GM19455 (cell line): Measurements from ENCODE around the gene LYPLA2.
"Not testable (repeated sequence)": the region's sequence is repeated elsewhere in the genome, so short reads cannot be mapped to it uniquely, and the experiment has no call there.

Experiments used
- ATAC-seq: cut with Tn5 transposase; IDR thresholded peaks from one replicate; pipeline ENCODE4 v1.9.1; 2021; ENCODE audit not compliant: unreplicated experiment

LYPLA2 gene

GRCh38 chr1:23825762-23826522 lies 35.0 kb downstream of the LYPLA2 start:
- no peak for ATAC-seq

DNA sequence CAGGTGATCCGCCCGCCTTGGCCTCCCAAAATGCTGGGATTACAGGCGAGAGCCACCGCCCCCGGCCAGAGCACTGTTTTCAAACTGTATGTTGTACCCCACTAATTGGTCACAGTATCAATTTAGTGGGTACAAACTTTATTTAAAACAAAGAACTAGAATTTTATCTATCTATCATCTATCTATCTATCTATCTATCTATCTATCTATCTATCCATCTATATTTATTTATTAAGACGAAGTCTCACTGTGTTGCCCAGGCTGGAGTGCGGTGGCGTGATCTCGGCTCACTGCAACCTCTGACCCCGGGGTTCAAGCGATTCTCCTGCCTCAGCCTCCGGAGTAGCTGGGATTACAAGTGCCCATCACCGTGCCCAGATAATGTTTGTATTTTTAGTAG lies 35.6 kb downstream of the LYPLA2 start:
- ATAC-seq, result not testable (repeated sequence)

DNA sequence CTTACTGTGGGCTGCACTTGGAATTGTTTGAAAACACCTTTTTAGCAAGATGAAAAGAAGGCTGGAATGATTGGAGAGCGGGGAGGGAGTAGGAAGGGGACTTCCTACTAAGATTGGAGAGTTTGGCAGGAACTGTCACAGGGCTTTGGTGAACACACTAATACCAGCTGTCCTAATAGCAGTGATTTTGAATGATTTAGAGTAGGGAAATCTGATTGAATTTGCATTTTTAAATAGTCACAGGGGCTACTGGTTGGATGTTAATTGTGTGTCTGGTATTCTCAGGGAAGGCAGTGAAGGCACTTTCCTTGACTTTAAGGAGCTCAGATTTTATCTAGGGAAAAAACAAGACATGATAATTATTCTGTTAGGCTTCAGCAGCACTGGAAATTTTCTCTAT lies 36.8 kb downstream of the LYPLA2 start:
- no peak for ATAC-seq

GRCh38 chr1:23834156-23834555 lies 43.2 kb downstream of the LYPLA2 start:
- ATAC-seq, result not testable (repeated sequence)

GRCh38 chr1:23836037-23836436 lies 45.1 kb downstream of the LYPLA2 start:
- ATAC-seq, result no peak

DNA sequence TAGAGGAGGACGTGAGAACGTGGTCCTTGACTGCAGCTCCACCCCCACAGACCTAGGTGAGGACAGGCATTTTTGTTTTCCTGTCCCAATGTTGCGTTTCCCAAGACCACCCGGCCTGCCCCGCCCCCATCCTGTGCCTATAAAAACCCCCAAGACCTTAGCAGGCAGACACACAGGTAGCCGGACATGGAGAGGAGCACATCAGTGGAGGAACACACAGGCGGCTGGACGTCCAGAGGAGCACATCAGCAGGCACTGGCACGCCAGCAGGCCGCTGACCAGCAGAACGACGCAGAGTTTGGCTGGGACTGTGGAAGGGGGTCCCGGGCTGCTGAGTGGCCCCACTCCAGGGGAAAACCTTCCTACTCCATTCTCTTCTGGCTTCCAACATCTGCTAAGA lies 47.0 kb downstream of the LYPLA2 start:
- ATAC-seq, result no peak

- ATAC-seq, result peak; percentile 63
Observed at GRCh38 chr1:23838401-23838866, 47.5 kb downstream of the LYPLA2 start.

- no peak for ATAC-seq
Observed at GRCh38 chr1:23843644-23844043, 52.7 kb downstream of the LYPLA2 start.
